Renal cortical epithelial cell (primary cell): ENCODE measurements around the gene TRMT112. TPM values are rescaled to one million over a fixed set of nuclear protein-coding genes. Genes with fewer than 3 reads are reported as not detected.

Experiments
- DNase-seq: peaks from one replicate; pipeline ENCODE4 v3.0.0-alpha.2; 2011; ENCODE audit warnings: low read depth
- total RNA-seq: library from RNA; depleted of rRNA; stranded (reverse); fragments of >200 nt; gene quantifications from 2 replicates; pipeline ENCODE4 v1.2.3, GENCODE V29; 2014

Gene TRMT112
- total RNA-seq, result 96.8 and 278 TPM in 2 replicates

DNA sequence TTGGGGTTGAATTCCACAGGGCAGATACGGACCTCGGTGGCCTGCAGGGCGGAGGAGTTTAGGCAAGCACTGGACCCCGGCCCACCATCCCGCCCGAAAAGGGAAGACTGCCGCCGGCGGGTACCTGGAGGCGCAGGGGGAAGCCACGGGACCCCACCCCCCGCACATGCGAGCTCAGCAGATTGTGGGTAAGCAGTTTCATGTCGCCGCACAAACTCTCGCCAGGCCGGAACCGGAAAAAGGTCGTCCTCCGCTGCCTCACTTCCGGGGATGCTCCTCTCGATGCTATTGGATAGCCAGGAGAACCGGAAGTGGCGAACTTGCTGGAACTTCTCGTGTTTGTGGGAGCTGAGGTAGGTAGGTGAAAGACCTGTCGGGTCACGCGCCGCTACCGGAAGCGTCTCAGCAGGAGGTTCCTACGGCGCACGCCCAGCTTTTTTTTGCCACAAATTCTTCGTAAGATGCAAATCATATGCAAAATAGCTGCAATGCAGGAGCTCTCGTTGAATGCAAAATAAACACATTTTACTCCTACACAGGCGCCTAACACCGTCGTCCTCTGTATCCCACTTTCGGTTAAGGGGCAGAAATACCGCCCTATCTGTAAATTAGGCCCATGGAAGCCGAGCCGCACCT lies at the start of gene TRMT112:
Gene TRMT112, minus strand, starts transcription at position 235 of the 636 bp plus-strand sequence. Its CDS starts 33 bp downstream, at position 202.
- DNase-seq, result peak; percentile 99

DNA sequence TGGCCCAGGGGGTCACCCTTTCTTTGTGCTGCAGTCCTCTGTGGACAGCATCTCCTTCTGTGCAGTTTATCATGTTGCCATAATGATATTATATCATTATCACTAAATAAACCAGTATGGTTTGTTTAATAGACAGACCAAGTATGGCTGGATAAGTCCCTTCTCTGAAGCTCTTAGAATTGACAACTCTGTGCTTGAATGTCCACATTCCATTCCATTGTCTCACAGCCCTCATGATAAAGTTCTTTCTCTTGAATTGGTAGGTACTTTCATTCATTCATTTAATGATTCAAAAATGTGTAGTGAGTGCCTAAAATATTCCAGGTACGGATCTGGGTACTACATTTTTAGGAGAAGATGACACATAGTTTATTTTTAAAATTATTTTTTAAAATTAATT lies 49.4 kb upstream of the TRMT112 start:
- DNase-seq, result no peak

DNA sequence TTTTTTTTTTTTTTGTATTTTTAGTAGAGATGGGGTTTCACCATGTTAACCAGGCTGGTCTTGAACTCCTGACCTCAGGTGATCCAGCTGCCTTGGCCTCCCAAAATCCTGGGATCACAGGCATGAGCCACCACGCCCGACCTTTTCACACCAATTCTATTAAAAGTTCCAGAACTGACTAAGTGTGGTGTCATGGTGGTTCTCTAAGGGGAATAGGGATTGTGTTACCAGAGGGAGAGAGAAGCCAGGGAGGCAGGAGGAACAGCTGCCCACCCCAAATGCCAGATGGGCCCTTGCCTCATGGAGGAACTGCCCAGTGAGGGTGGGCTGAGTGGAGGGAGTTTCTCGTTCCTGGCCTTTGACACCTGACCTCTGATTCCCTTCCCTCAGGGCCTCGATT lies 47.6 kb upstream of the TRMT112 start:
- no peak for DNase-seq

DNA sequence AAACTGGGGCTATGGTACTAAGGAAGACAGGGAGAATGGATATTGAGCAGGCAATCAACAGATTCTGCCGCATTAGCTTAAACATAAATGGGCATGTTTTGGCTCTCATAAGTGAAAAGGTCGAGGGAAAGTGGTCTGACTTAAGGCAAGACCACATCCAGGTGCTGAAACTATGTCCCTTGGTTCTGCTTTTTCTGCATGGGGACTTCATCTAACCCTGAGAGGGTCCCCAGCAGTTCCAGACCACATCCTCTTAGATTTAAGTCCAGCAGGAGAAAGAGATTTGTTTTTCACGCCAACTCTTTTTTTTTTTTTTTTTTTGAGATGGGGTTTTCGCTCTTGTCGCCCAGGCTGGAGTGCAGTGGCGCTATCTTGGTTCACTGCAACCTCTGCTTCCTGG lies 47.1 kb upstream of the TRMT112 start:
- no peak for DNase-seq

GRCh38 chr11:64362339-64362738 lies 45.0 kb upstream of the TRMT112 start:
- no peak for DNase-seq

GRCh38 chr11:64361659-64362058 lies 44.3 kb upstream of the TRMT112 start:
- DNase-seq, result no peak

GRCh38 chr11:64360448-64360921 lies 43.1 kb upstream of the TRMT112 start:
- DNase-seq, result no peak

DNA sequence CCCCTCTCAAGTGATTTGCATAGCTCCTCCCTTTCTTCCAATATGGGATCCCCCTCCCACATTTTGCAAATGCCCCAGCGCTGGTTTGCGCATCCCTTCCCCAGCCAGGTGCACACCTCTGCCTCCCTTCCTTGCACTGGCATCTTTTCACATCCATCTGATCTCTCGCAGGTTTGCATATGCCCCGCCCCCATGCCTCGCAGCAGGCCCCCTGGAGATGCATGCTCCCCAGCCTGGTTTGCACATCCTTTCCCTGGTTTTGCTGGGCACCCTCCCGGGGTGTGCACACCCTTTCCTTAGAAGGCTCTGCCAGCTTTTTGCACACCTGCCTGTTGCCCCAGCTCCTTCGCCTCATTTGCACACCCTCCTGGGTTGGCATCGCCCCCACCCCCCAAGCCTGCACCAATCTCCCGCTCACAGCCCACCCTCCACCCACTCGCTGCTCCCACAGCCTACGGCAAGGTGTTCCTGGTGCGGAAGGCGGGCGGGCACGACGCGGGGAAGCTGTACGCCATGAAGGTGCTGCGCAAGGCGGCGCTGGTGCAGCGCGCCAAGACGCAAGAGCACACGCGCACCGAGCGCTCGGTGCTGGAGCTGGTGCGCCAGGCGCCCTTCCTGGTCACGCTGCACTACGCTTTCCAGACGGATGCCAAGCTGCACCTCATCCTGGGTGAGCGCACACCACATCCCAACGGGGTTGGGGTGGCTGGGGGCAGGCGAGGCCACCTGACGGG lies 42.5 kb upstream of the TRMT112 start:
- no peak for DNase-seq

DNA sequence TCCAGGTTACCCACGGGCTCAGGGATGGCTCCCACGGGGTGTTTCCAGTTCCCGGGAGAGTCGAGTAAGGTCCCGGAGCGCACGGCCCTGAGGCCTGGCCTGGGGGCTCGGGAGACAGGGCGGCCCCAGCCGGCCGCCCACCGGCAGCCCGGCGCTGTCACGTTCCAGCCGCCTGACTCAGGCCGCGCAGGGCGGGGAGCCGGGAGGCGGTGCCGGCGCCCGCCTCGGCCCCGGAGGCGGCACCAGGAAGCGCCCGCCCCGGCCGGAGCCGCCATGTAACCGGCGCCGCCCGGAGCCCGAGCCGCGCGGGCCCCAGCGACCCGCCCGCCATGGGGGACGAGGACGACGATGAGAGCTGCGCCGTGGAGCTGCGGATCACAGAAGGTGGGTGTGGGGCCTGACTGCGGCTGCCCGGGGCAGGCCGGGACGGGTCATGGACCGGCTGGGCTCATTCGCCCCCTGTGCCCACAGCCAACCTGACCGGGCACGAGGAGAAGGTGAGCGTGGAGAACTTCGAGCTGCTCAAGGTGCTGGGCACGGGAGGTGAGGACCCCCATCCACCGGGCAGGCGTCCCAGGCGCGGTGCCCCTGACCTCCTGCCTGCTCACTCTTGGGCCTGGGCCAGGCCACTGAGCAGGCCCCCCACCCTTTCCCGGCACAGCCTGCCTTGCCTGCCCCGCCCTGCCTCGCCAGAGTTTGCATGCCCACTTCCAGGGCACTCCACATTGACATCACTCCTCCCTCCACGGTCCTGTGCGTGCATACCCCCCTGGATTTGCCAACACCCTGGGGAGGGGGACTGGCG lies 41.8 kb upstream of the TRMT112 start, which contains the start of gene RPS6KA4:
Gene RPS6KA4, plus strand, starts transcription at position 256 of the 805 bp plus-strand sequence. Its CDS starts 74 bp downstream, at position 330.
- peak; percentile 22 for DNase-seq

- no peak for DNase-seq
Measured at GRCh38 chr11:64358536-64358906, 41.2 kb upstream of the TRMT112 start.

DNA sequence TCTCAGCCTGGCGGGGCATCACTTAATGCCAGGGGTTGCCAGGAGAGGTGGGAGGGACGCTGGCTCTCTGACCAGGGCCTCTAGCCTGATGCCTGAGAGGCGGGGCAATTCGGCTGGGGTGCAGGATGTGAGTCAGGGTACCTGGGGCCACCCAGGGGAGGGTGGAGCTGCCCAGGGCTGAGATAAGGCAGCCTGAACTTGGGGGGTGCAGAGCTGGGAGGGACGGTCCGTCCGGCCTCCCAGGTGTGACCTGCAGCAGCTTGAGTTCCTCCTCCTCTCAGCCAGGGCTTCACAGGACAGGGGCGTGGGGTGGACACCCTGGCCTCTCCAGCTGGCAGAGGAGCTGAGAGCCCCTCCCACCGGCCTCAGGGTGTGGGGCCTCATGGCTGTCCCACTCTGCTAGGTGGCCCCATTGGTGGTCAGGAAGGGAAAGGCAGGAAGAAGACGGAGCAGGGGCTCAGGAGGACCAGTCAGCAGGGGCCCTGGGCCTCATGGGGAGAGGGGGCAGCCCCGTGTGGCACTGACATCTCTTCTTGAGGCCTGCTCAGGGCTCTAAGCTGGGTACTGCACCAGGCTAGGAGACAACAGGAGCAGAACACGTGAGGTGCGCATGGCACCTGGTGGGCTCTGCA lies 40.7 kb upstream of the TRMT112 start:
- no peak for DNase-seq

- no peak for DNase-seq
Measured at GRCh38 chr11:64357446-64357845, 40.1 kb upstream of the TRMT112 start.

DNA sequence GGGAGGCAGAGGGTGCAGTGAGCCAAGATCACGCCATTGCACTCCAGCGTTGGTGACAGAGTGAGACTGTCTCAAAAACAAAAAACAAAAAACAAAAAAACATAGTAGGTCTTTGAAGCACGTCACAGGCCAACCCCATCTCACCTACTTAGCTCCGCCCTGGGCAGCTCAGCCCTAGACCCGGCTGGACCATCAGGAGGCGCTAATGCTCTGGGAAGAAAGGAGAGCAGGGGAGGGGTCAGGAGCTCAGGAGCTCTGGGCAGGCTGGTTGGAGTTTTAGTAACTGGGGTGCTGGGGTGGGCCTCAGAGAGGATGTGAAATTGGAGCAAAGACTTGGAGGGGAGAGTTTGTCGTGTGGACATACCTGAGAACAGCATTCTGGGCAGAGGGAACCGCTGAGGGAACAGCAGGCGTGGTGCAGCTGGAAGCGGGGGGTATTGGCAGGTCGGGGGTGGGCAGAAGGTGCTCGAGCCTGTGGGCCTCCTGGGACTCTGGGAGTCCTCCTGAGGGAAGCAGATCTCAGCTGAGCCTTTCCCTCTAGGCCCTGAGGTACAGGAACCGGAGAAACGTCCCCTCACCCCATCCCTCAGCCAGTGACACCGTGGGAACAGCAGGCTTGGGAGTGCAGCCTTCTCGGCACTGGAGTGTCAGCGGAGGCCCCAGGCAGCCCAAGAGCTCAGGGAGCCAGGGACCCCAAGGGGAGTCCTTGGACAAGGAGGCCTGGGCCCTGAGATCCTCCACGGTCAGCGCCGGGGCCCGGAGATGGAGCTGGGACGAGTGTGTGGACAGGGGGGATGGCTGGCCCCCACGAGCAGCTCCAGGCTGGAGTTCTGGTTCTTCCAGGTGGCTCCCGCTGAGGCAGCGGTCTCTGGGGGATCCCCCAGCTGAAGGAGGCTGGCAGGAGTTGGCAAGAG lies 39.4 kb upstream of the TRMT112 start:
- no peak for DNase-seq

- peak; percentile 61 for DNase-seq
Measured at GRCh38 chr11:64355078-64355940, 38.0 kb upstream of the TRMT112 start.

DNA sequence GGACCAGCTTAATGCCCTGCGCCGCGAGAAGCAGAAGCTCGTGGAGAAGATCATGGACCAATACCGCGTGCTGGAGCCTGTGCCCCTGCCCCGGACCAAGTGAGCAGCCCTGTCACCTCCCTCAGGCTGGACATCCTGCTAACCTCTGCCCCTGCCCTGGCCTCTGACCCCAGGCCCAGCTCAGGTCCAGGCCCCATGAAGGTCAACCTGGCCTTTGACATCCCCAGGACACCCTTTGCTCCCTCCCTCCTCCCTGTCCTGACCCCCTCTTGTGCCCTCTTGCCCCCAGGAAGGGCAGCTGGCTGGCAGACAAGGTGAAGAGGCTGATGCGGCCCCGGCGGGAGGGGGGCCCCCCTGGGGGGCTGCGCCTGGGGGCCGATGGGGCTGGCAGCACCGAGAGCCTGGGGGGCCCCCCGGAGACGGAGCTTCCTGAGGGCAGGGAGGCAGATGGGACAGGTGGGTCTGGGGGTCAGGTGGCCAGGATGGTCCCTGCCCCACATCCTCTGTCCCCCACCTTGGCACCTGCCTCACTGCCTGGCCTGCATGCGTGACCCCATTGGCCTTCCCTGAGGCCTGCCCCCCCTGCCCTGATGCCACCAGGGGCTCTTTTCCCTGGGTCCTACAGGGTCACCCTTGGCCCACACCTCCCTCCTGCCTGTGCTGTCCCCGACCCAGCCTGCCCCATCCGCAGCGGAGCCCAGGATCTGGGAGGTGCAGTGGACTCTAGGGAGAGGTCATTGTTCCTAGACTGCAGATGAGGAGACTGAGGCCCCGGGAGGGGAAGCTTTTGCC lies 36.6 kb upstream of the TRMT112 start:
- no peak for DNase-seq

DNA sequence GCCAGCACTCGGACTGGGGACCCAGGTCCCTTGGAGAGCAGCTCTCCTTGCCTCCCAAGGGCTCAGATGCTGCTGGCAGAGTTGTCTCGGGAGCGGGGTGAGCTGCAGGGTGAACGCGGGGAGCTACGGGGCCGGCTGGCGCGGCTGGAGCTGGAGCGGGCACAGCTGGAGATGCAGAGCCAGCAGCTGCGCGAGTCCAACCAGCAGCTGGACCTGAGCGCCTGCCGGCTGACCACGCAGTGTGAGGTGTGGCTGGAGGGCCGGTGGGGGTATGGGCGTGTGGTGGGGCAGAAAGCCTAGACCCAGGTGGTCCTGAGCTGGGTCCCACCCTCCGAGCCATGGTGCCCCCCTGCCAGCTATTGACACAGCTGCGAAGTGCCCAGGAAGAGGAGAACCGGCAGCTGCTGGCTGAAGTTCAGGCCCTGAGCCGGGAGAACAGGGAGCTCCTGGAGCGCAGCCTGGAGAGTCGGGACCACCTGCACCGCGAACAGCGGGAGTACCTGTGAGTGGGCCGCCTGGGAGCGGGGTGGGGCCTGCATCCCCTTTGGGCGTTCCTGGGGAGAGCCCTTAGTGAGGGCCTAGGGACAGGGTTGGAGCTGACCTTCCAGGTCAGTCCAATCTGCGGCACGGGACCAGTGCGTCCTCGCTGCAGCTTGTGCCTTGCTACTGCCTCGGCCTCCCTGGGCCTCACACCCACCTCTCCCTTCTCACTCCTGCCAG lies 35.8 kb upstream of the TRMT112 start:
- DNase-seq, result no peak

- DNase-seq, result no peak
Measured at GRCh38 chr11:64352099-64352994, 35.0 kb upstream of the TRMT112 start.
